H4 (cell line): Measurements from ENCODE around the gene SYCE3. TPM values are rescaled to one million over a fixed set of nuclear protein-coding genes. Genes with fewer than 3 reads are reported as not detected.
"Not testable (repeated sequence)": the region's sequence is repeated elsewhere in the genome, so short reads cannot be mapped to it uniquely, and the experiment has no call there.

Experiments used
- DNase-seq: peaks from one replicate; pipeline ENCODE4 v3.0.0-alpha.2; 2015; ENCODE audit warnings: low spot score
- total RNA-seq: library from RNA; depleted of rRNA; stranded (reverse); fragments of >200 nt; shearing (Covaris generic); gene quantifications from 2 replicates; pipeline ENCODE4 v1.2.3, GENCODE V29; 2014; rRNA removed

Gene SYCE3, protein sequence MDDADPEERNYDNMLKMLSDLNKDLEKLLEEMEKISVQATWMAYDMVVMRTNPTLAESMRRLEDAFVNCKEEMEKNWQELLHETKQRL
- total RNA-seq, result not detected in 2 replicates

DNA sequence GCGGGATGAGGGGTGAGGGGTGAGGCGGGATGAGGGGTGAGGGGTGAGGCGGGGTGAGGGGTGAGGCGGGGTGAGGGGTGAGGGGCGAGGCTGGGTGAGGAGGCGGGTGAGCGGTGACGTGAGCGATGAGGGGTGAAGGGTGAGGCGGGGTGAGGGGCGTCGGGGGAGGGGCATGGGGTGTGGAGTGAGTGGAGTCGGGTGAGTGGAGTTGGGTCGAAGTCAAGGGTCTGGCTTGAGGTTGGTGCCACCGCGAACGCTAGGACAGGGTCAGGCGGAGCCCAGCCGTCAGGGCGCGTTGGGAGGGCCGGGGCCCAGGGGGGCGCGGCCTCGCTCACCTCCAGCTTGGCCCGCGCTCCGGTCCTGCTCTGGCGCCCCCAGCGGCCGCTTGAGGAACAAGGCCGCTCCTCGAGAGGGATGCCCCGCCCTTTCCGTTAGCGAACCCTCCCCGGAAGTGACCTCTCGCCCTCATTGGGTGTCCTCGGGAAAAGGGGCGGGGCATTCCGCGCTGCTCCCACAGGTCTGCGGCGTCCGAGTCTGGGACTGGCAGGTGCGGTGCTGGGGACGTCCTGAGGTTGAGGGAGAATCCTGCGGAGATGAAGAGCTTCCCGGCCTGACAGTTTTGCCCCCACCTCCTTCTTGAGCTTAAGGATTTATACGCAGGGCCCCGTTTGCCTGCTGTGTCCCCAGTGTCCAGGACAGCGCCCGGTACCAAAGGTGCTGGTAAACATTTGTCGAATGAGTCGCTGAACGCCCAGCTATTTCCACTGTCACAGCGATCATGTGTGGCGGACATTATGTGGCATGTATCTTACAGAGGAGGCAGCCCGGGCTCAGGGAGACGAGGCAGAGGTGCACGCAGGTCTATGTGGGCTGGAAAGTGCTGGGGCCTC lies at the start of gene SYCE3:
SYCE3 (minus strand) TSS at position 397 of the 890 bp plus-strand sequence. CDS start 6,514 bp downstream, outside the sequence.
- peak; percentile 88 for DNase-seq

DNA sequence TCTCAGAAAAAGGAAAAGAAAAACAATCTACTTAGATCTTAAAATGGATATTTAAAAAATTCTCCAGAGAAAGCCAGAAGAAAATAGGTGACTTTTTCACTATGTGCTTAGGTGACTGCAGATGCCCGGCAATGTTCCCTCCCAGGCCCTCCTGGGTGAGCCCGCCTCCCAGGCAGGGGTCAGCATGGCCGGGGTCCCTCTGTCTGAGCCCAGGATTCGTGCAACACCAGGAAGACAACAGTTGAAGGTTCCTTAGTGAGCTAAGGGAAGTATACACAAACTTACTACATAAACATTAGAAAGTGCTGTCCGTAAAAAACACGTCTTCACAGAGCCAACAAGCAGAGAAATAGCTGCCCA lies 49.4 kb upstream of the SYCE3 start:
- DNase-seq, result no peak

DNA sequence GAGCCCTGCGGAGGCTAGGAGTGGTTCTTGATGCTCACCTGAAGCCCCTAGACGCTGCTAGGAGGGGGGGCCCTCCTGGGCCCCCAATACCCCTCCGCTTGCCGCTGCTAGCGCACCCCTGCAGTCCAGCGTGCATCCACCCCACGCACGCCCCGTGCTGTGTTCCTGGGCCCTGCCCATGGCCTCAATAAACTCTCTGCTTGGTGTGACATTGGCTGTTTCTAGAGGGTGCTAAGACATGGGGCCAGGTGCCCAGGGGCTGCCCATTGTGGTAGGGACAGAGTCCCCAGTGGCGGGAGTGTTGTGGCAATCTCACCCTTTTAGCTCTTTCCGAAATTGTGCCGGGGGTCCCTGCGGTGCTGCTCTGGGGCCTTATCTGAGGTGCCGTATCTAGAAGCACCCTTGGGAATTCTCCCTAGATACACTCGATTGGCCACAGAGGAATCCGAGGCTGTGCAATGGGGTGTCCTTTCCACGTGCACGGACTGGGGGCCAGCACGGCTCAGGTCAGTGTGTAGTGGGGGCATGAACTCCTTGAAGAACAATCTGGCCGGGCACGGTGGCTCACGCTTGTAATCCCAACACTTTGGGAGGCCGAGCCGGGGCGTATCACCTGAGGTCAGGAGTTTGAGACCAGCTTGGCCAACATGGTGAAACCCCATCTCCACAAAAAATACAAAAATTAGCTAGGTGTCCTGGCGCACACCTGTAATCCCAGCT lies 48.8 kb upstream of the SYCE3 start:
- no peak for DNase-seq

DNA sequence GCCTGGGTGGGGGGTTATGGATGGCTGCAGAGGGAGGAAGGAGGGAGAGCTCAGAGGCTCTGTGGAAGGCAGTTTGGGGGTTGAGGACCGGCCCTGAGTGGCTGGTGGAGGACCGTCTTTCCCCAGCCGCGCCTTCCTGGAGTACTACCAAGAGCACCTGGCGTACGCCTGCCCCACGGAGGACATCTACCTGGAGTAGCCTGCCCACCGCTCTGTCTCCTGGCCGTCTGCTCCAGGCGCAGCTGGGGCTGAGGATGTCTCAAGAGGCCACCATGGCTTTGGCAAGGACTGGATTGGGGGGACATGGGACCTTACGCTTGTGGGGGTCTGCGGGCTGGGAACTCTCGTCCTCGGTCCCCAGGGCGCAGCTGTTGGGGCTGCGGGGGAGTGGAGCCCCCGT lies 47.9 kb upstream of the SYCE3 start:
- DNase-seq, result no peak

DNA sequence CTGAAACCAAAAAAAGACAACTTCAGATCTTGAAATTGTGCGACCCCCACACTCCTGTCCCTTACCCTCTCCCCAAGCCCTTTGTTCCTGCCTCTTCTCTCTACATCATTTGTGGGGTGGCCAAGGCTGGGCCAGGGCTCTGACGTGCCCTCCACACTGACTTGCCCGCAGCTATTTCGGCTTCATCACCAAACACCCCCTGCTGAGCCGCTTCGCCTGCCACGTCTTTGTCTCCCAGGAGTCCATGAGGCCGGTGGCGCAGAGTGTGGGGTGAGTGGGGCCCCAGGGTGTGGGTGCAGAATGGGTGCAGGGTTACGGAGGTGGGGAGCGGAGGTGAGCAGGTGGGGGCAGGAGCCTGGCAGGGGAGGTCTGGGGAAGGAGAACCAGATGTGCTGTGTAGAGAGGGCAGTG lies 47.3 kb upstream of the SYCE3 start:
- DNase-seq, result no peak

DNA sequence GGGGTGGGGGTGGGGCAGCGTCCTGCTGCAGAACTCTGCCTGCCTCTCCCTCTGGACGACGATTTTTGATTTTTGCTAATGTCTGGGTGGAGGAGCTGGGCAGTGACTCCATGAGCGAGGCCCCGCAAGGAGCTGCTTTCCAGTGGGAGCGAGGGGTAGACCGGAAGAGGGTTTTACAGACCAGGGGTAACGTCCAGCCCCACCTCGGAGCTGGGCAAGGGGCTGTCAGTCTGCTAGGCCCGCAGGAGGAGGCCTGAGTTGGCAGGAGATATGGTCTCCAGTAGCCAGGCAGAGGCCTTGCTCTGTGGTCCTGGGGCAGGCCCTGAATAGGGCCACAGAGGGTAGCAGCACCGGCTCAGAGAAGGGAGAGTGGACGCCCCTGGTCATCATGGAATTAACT lies 46.9 kb upstream of the SYCE3 start:
- no peak for DNase-seq

DNA sequence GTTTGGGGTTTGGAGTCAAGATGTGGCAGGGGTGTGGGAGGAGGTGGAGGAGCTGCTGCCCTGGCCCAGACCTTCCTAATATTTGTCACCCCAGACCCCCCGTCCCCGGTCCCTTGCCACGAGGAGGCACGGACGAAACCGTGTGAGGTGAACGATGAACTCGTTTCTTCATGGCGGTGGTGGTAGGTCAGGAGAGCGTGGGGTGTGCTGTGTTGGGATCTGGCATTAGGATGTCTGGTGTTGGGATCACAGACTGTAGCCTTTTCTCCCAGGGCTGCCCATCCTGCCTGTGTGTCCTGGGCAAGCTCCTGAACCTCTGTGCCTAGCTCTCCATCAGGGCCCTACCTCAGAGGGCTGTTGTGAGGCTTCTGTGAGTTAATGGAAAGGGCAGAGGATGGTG lies 46.3 kb upstream of the SYCE3 start:
- no peak for DNase-seq

DNA sequence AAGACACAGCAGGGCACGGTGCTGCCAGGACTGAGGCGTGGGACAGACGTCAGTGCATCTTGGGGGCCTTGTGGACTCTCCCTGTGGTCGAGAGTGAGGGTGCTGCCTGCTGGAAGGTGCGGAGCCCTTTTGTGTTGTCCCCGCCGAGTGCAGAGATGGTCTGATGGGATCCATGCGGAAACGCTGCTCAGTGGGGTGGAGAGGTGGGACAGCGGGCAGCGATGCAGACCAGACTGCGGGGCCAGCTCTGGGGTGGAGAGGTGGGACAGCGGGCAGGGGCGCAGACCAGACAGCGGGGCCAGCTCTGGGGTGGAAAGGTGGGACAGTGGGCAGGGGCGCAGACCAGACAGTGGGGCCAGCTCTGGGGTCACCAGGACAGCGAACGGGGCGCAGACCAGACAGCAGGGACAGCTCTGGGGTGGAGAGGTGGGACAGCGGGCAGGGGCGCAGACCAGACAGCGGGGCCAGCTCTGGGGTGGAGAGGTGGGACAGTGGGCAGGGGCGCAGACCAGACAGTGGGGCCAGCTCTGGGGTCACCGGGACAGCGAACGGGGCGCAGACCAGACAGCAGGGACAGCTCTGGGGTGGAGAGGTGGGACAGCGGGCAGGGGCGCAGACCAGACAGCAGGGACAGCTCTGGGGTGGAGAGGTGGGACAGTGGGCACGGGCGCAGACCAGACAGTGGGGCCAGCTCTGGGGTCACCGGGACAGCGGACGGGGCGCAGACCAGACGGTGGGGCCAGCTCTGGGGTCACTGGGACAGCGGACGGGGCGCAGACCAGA lies 45.5 kb upstream of the SYCE3 start:
- not testable (repeated sequence) for DNase-seq

DNA sequence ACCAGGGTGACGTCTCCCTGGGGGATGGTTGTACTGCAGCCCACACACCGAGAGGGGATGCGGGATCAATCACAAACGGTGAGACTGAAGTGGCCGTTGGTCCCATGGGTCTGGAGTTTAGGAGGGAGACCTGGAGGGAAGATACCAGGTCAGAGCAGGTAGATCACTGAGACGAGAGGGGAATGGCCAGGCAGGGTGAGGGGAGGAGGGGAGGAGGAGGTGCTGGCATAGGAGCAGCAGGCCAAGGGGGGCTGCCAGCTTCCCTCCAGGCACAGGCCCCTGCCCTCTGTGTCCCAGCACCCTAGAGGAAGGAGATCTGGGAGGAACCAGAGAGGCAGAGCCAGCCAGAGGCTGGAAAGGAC lies 44.9 kb upstream of the SYCE3 start:
- no peak for DNase-seq

DNA sequence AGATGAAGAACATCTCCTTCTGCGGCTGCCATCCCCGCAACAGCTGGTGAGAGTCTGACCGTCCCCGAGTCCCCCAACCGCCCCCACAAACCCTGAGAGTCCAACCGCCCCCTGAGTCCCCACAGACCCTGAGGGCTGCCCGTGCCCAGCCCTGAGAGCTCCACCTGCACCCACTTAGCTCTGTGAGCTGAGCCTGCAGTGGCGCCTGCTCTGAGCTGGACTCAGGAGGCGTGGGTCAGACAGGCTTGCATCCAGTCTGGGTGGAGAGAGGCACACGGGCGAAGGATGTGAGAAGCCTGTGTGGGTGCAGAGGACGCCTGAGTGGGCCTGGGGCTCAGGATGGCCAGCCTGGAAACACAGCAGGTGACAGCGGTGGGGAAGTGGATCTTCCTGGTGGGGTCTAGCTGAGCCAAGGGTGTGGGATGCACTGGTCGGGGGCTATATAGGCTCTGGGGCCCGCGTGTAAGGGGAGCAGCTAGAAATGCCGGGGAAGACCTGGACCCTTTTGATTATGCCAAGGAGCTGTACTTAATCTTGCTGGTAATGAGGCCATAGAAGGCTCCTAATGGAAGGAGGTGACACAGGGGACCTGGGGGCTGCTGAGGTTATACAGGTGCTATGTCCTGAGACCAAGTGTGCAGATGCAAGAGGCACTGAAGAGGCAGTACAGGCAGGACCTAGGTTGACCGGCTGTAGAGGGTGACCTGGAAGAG lies 44.4 kb upstream of the SYCE3 start:
- no peak for DNase-seq

DNA sequence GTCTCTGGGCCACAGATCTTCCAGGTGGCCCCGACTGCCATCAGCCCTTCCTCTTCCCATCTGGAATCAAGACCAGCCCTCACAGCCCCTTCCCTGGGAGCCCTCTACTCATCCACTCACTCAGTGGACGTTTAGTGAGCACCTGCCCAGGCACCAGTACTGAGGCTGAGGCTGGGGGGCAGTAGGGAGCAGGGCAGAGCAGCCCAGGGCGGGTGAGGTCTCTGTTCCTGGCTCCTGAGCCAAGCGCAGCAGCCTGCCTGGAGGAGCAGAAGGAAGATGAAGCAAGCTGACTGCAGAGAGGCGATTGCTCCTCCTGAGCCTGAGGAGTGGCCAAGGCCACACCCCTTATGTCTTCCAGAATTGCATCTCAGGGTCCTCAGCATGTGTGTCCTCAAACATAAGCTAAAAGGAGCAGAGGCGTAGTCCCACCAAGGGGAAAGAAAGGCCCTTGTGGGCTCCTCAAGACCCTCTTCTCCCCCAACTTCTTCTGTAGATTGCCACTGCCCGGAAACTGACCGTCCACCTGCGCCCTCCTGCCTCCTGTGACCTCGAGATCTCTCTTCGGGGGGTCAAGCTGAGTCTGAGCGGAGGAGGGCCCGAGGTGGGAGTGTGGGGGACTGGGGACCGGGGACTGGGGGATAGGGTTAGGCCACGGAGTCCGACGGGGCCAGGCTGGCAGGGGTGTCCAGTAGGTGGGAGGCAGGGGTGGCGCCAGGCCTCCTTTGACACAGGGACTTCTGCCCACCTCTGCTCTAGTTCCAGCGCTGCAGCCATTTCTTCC lies 43.6 kb upstream of the SYCE3 start:
- DNase-seq, result no peak

DNA sequence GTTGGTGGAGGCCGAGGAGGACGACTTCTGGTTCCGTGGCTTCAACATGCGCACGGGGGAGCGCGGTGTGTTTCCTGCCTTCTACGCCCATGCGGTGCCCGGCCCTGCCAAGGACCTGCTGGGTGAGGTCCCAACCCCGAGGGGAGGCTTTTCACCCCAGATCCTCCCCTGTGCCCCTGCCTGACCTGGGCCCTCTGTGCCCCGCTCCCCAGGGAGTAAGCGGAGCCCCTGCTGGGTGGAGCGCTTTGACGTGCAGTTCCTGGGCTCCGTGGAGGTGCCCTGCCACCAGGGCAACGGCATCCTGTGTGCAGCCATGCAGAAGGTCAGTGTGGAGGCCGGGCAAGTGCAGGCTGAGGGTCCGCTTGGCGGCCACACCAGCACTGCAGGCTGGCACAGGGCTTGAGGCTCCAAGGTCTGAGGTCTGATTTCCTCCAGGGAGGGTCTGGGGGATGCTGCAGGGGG lies 42.9 kb upstream of the SYCE3 start:
- no peak for DNase-seq

DNA sequence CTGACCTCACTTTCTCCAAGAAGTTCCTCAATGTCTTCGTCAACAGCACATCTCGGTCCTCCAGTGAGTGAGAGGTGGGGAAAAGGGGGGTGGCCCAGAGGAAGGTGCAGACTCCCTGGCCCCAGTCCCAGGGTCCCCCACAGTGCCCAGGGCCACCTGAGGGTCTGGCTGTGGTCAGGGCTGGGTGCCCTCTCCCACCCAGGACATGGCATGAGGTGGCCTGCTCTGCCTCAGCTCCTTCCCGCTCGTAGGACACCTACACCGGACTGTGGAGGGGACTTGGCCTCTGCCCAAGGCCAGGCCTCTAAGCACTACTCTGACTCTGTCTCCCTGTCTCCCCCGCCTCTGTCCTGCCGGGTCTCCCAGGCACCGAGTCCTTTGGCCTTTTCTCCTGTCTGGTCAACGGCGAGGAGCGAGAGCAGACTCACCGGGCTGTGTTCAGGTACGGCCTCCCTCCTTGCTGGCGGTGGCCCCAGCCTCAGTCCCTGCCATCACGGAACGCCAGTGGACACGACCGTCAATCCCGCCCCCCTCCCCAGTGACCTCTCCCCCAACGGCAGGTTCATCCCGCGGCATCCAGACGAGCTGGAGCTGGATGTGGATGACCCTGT lies 42.4 kb upstream of the SYCE3 start:
- DNase-seq, result no peak

DNA sequence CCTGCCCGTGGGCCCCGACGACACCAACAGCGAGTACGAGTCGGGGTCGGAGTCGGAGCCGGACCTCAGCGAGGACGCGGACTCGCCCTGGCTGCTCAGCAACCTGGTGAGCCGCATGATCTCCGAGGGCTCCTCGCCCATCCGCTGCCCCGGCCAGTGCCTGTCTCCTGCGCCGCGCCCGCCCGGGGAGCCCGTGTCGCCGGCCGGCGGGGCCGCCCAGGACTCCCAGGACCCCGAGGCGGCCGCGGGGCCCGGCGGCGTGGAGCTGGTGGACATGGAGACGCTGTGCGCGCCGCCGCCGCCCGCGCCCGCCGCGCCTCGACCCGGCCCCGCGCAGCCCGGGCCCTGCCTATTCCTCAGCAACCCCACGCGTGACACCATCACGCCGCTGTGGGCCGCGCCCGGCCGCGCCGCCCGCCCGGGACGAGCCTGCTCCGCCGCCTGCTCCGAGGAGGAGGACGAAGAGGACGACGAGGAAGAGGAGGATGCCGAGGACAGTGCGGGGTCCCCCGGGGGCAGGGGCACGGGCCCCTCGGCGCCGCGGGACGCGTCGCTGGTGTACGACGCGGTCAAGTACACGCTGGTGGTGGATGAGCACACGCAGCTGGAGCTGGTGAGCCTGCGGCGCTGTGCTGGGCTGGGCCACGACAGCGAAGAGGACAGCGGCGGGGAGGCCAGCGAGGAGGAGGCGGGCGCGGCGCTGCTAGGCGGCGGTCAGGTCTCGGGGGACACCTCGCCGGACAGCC lies 41.7 kb upstream of the SYCE3 start:
- no peak for DNase-seq

DNA sequence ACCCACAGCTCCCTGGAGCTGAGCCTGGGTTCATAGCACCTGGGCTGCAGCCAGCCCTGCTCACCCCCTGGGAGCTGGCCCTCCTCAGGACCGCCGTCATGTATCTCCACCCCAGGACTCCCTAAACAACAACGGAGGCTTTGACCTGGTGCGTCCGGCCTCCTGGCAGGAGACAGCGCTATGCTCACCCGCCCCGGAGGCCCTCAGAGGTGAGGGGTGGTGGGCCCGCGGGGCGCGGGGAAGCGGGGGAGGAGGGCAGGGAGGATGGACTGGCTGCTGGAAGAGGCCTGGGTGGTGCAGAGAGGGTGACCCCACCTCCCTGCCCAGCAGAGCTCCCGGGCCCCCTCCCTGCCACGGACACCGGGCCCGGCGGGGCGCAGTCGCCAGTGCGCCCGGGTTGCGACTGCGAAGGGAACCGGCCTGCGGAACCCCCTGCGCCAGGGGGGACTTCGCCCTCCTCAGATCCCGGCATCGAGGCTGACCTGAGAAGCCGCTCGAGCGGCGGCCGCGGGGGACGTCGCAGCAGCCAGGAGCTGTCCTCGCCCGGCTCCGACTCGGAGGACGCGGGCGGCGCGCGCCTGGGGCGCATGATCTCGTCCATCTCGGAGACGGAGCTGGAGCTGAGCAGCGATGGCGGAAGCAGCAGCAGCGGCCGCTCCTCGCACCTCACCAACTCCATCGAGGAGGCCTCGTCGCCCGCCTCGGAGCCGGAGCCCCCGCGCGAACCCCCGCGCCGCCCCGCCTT lies 41.0 kb upstream of the SYCE3 start:
- no peak for DNase-seq

DNA sequence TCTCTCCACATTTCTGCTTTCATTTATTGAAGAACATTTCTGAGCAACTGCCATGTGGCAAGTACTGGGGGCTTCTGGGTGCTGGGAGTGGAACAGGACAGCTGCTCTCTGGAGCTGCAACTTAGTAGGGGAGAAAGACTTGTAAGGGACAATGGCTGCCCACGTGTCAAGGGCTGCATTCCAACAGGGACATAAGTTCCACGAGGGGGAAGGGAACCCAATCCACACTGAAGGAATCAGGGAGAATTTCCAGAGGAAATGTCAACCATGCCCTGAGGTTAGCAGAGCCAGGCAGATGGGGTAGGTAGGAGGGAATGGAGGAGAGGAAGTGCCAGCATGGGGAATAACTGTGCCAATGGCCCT lies 39.6 kb upstream of the SYCE3 start:
- DNase-seq, result no peak

DNA sequence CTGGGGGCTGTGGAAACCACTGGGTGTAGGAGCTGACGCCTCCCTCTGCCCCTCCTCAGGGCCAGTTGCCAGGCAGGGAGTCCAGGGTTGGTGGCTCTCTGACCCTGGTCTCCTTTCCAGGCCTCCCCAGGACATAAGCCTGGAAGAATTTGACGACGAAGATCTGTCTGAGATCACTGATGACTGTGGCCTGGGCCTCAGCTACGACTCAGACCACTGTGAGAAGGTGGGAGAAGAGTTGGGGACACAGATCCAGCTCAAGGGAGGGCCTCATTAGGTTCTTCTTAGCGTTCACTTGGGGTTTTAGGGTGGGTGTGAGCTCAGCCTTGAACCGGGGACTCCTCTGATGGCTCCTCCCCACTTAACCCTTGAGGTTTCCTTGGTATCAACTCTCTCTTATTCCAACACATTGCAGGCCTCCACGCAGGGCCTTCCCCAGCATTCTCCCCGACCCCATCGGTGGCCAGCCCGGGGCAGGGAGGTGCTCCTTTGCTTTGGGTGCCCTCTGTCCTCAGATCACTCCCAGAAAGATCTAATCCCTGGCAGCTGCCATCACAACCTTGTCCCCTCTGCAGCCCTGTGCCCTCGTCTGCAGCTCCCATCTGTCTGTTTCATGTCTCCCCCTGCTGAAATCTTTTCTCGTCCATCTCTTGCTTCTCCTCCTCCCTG lies 39.1 kb upstream of the SYCE3 start:
- no peak for DNase-seq

DNA sequence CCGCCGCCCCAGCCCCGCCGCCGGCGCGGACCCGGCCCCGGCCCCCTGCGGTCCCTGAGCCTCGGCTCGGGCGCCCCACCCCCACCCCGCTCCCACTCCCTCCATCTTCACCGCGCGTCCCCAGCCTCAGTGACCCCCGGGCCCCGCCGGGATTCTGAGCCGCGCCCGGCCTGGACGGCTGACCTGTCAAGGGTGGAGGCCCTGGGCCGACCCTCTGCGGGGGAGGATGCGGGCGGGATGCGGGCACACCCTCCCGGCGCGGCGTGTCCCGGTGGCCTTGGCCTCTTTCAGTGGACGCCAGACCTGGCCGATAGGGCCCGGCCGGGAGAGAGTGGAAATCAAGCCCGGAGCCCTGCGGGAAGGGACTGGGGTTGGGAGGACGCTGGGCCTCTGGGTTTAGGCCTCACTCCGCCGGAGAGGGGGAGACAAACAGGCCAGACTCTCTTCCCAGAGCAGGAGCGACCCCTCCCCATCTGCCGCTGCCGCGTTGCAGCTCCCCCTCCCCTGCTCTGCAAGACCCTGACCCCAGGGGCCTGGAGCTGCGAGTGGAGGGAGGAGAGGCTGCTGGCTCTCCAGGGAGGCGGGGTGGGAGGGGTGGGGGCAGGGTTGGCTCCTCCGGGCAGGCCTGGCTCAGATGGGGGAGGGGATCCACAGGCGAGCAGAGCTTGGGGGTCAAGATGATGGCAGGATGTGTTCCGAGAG lies 38.4 kb upstream of the SYCE3 start:
- DNase-seq, result no peak
